Panc1 (cell line): ENCODE results near the gene TMEM123. TPM values are rescaled to one million over a fixed set of nuclear protein-coding genes. Genes with fewer than 3 reads are reported as not detected.

ENCODE experiments used
- ATAC-seq: fragments of 200-7000 bp; cut with Tn5 transposase; 2 replicates; pipeline ENCODE4 v1.9.1; 2020; ENCODE audit warnings: mild to moderate bottlenecking, moderate library complexity
- BruUV-seq: library from RNA; stranded (reverse); fragments of 400-500 nt; replicated peaks from 2 replicates; lab custom pipeline; 2021; lab: Mats Ljungman, UMichigan
- CTCF ChIA-PET: fragments of 300-600 bp; sonication (Branson Sonifier 250); formaldehyde crosslinking; loops from one replicate; lab custom pipeline; 2022; ENCODE audit warnings: antibody characterized with exemption; lab: Charles Lee
- POLR2A ChIA-PET: fragments of 300-600 bp; sonication (Branson Sonifier 250); formaldehyde crosslinking; loops from one replicate; lab custom pipeline; 2022; ENCODE audit warnings: antibody characterized with exemption; lab: Charles Lee
- DNase-seq: peaks from one replicate; pipeline ENCODE4 v3.0.0-alpha.2; 2010; ENCODE audit warnings: low read depth, low spot score
- H3K27ac ChIP-seq: 2 replicates; pipeline ENCODE4 v1.5.1; 2011; ENCODE audit warnings: mild to moderate bottlenecking, low read length, inconsistent platforms
- H3K27me3 ChIP-seq: fragments of 200-500 bp; sonication (Bioruptor generic); 2 replicates; pipeline ENCODE4 v1.6.0; 2014; ENCODE audit warnings: low read length, inconsistent platforms; ENCODE audit not compliant: control insufficient read depth, insufficient read depth
- H3K36me3 ChIP-seq: fragments of 200-500 bp; sonication (Bioruptor generic); 2 replicates; pipeline ENCODE4 v1.5.1; 2014; ENCODE audit warnings: inconsistent platforms, mild to moderate bottlenecking, low read length, moderate library complexity; ENCODE audit not compliant: control insufficient read depth, insufficient read depth
- H3K4me1 ChIP-seq: 2 replicates; pipeline ENCODE4 v1.5.1; 2011; ENCODE audit warnings: inconsistent platforms, mild to moderate bottlenecking, low read length, moderate library complexity; ENCODE audit not compliant: control insufficient read depth, insufficient read depth
- H3K4me3 ChIP-seq, 2 experiments: 2 replicates each; pipeline ENCODE4 v1.5.1; 2011 to 2012; ENCODE audit warnings: low read depth in 2 of 2, low read length in 2 of 2, mild to moderate bottlenecking in 2 of 2, inconsistent platforms in 1 of 2, moderate library complexity in 1 of 2
- H3K9me3 ChIP-seq: fragments of 200-500 bp; sonication (Bioruptor generic); 2 replicates; pipeline ENCODE4 v1.5.1; 2014; ENCODE audit warnings: low read depth, mild to moderate bottlenecking, inconsistent platforms, low read length, moderate library complexity; ENCODE audit not compliant: control insufficient read depth, insufficient read depth
- POLR2AphosphoS5 ChIP-seq: IDR thresholded peaks from 2 replicates; pipeline ENCODE4 v1.6.1; 2012; ENCODE audit warnings: mild to moderate bottlenecking, low read depth, low read length, moderate library complexity
- SIN3A ChIP-seq: IDR thresholded peaks from 2 replicates; pipeline ENCODE4 v1.6.1; 2012; ENCODE audit warnings: low read depth, mild to moderate bottlenecking, low read length, moderate library complexity, borderline replicate concordance; ENCODE audit not compliant: insufficient read depth
- TCF7L2 ChIP-seq: IDR thresholded peaks from 2 replicates; pipeline ENCODE4 v1.6.1; 2011; ENCODE audit warnings: mild to moderate bottlenecking, low read depth, low read length, inconsistent platforms
- in situ Hi-C: cut with HindIII; loops from 2 replicates; pipeline ENCODE4 v1.10.0; 2016; ENCODE audit warnings: low sequenced_read_pairs, low pct_unique_long_range_greater_than_20kb
- intact Hi-C: fragments of 100-400 bp; cut with micrococcal nuclease; formaldehyde crosslinking; loops from one replicate; pipeline ENCODE4 v1.10.0; 2022; ENCODE audit not compliant: unreplicated experiment
- total RNA-seq: library from RNA; stranded (reverse); gene quantifications from one replicate; pipeline ENCODE4 v1.2.1, GENCODE V29; 2021; ENCODE audit not compliant: unreplicated experiment
- TF ChIP-seq, protein P1 (sequence below): fragments of 450-650 bp; IDR thresholded peaks from 2 replicates; pipeline ENCODE4 v1.5.1; 2017; ENCODE audit warnings: mild to moderate bottlenecking

The TMEM123 gene
- total RNA-seq, 1 experiment from 2014 or later = 383 TPM

DNA sequence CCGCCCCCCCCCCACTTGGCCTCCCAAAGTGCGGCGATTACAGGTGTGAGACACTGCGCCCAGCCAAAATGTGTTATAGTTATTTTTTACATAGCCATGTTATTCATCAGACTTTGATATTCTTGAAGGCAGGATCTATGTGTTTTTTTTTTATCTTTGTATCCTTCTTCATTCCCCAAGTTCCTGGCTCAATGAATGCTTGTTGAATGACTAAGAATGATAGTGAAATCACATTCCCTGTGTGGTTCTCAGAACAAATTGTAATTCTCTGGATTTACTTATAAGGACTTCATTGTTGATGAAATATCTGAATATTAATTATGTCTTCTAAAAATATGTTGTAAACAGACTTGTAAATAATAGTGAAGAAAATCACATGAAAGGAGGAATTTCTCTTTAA lies 44.5 kb upstream of the TMEM123 start:
- Histone ChIP-seq H3K9me3 (no peaks in the 10 kb centered on the region), H3K27ac (peak overlapping the region; percentile 65; the same call in 1 of the 2 replicates), H3K27me3 (no peaks in the 10 kb centered on the region), H3K36me3 (no peaks in the 10 kb centered on the region), H3K4me3 (no peak overlapping the region), H3K4me1 (peaks cover 33% of the 10 kb centered on the region)
- CTCF ChIA-PET = no interaction called here
- no peak for DNase-seq
- POLR2A ChIA-PET = no interaction called here
- TF ChIP-seq POLR2AphosphoS5 (no peak), TCF7L2 (no peak)
- no peak for ATAC-seq
- in situ Hi-C loops (no loop called here), intact Hi-C loops (loop anchor here (5.0 kb wide), 2 partner anchors 95 to 170 kb away; no protein-coding TSS in a partner anchor)
- no TSS peak for BruUV-seq

DNA sequence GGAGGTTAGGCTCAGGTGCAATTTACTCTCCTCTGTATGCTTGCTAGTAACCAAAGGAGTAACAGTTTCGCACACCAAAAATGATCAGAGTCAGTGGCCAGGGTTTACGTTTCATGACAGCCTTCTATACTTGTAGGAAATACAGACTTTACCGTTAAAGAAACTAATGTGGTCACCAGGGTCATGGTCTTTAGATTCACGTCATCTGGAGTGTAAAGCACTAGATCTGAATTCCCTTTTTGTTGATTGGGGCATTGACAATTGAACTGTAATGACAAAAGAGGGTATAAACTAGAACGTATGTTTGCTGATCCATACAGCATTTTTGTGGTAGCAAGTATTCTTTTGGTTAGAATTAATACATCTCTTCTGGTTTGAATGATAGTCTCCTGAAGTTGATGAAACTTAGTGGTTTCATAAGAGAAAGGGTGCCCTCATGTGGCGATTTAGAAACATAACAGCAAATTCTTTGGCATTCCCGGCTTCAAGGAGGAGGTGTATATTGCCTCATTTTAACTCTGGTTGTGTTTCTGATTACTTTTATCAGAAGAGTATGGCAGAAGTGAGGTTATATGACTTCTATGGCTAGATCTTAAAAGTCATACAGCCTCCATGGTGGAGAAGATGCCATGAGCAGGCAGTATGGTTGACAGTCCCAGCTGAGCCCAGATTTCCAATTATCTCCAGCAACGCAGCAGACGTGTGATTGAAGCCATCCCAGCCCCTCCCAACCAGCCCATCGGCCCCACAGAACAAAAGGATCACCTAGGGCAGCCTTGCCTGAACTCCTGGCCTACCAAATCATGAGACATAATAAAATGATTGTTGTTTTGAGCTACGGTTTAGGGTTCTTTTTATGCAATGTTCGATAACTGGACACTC lies 42.8 kb upstream of the TMEM123 start:
- TF ChIP-seq, protein P1, sequence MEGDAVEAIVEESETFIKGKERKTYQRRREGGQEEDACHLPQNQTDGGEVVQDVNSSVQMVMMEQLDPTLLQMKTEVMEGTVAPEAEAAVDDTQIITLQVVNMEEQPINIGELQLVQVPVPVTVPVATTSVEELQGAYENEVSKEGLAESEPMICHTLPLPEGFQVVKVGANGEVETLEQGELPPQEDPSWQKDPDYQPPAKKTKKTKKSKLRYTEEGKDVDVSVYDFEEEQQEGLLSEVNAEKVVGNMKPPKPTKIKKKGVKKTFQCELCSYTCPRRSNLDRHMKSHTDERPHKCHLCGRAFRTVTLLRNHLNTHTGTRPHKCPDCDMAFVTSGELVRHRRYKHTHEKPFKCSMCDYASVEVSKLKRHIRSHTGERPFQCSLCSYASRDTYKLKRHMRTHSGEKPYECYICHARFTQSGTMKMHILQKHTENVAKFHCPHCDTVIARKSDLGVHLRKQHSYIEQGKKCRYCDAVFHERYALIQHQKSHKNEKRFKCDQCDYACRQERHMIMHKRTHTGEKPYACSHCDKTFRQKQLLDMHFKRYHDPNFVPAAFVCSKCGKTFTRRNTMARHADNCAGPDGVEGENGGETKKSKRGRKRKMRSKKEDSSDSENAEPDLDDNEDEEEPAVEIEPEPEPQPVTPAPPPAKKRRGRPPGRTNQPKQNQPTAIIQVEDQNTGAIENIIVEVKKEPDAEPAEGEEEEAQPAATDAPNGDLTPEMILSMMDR = peak; percentile 75
- TF ChIP-seq TCF7L2 (peak; percentile 16), SIN3A (no peak)
- intact Hi-C loops (loop anchor here (1.0 to 5.0 kb wide), 5 partner anchors 43 to 172 kb away; partner anchors contain the start of gene TMEM123), in situ Hi-C loops (no loop called here)
- H3K9me3 ChIP-seq = no peaks in the 10 kb centered on the region
- H3K36me3 ChIP-seq = no peaks in the 10 kb centered on the region
- H3K4me3 ChIP-seq = peak overlapping the region in 1 of 2 experiments; percentile 33; a peak in 2 of 4 replicates
- H3K4me1 ChIP-seq = peaks cover 36% of the 10 kb centered on the region
- DNase-seq = peak; percentile 73
- CTCF ChIA-PET = interaction anchor here (0.7 to 1.4 kb wide), 10 partner anchors 12 to 171 kb away, joined by 3 to 9 read pairs (median 4); no protein-coding TSS in a partner anchor
- BruUV-seq = no TSS peak
- POLR2A ChIA-PET = interaction anchor here (0.6 to 0.7 kb wide), 2 partner anchors 88 to 147 kb away, joined by 3 to 7 read pairs; no protein-coding TSS in a partner anchor
- H3K27ac ChIP-seq = peak overlapping the region; percentile 95
- no peaks in the 10 kb centered on the region for H3K27me3 ChIP-seq
- ATAC-seq = peak; percentile 85

DNA sequence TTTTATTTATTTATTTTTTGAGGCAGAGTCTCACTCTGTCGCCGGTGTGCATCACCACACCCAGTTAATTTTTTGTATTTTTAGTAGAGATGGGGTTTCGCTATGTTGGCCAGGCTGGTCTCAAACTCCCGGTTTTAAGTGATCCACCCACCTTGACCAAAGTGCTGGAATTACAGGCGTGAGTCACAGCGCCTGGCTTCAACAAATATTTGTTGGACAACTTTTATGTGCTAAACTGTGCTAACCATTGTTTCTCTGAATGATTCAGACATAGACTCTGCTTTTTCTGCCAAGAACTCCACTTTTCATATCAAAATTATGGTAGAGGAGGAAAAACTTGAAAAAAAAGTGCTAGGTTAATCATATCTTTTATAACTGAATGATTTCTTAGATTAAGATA lies 41.7 kb upstream of the TMEM123 start:
- H3K4me3 ChIP-seq = no peak overlapping the region
- BruUV-seq = no TSS peak
- no peaks in the 10 kb centered on the region for H3K27me3 ChIP-seq
- no peaks in the 10 kb centered on the region for H3K36me3 ChIP-seq
- CTCF ChIA-PET = no interaction called here
- H3K4me1 ChIP-seq = peaks cover 36% of the 10 kb centered on the region
- in situ Hi-C loops (no loop called here), intact Hi-C loops (loop anchor here (2.0 to 5.0 kb wide), 2 partner anchors 119 to 207 kb away; no protein-coding TSS in a partner anchor)
- DNase-seq (peak; percentile 64), ATAC-seq (peak; percentile 91)
- H3K27ac ChIP-seq = peak overlapping the region; percentile 95
- no peaks in the 10 kb centered on the region for H3K9me3 ChIP-seq
- POLR2A ChIA-PET = no interaction called here
- peak; percentile 68; the same call in 1 of the 2 replicates for TF ChIP-seq POLR2AphosphoS5
- TF ChIP-seq, protein P1 = no peak
